Medulla oblongata (tissue), 1 donor: Measurements from ENCODE around the gene SETDB2.

ENCODE experiments used
- DNase-seq: peaks from one replicate; pipeline ENCODE4 v3.0.0-alpha.2; 2015; ENCODE audit errors: extremely low spot score

The SETDB2 gene, protein sequence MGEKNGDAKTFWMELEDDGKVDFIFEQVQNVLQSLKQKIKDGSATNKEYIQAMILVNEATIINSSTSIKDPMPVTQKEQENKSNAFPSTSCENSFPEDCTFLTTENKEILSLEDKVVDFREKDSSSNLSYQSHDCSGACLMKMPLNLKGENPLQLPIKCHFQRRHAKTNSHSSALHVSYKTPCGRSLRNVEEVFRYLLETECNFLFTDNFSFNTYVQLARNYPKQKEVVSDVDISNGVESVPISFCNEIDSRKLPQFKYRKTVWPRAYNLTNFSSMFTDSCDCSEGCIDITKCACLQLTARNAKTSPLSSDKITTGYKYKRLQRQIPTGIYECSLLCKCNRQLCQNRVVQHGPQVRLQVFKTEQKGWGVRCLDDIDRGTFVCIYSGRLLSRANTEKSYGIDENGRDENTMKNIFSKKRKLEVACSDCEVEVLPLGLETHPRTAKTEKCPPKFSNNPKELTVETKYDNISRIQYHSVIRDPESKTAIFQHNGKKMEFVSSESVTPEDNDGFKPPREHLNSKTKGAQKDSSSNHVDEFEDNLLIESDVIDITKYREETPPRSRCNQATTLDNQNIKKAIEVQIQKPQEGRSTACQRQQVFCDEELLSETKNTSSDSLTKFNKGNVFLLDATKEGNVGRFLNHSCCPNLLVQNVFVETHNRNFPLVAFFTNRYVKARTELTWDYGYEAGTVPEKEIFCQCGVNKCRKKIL

DNA sequence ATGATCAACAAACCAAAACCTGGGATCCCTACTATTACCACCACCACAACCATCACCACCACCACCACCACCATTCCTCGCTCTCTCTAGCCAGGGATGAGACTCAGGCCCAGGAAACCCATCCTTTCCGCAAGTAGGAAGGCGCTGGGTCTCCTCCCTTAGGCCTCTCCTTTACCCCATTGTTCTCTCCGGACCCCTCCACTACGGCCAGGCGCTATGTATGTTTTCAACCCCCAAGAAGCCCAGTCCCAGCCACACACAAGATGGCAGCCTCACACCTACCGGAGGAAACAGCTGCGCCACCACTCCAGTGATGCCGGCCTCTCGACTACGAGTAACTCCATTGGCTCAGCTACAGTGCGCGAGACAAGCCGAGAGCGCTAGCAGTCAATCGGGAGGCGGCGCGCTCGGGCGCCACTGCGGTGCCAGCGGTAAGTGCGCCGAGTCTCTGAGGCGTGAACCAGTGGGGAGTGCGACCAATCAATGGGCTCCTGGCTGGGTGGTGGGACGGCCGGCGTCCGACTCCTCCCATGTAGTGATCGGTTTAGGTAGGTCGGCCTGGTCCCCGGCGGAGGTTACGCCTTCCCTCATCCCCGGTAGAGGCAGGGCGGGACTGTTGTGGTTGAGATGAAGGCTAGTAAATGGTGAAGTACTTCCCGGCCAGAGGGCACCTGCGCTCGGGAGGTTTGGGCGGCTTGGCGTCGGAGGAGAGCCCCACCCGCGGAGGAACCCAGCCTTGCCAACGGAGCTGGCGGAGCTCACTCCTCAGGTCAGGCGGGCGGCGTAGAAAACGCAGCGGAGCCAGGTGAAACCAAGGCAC lies at the start of gene SETDB2, which contains the start of gene CAB39L:
SETDB2 (plus strand) TSS at position 571 of the 820 bp plus-strand sequence. CDS start 7,620 bp downstream, outside the sequence.
CAB39L (minus strand) TSS at position 361 of the 820 bp plus-strand sequence. CDS start 61,154 bp downstream, outside the sequence.
- DNase-seq: peak; percentile 99

DNA sequence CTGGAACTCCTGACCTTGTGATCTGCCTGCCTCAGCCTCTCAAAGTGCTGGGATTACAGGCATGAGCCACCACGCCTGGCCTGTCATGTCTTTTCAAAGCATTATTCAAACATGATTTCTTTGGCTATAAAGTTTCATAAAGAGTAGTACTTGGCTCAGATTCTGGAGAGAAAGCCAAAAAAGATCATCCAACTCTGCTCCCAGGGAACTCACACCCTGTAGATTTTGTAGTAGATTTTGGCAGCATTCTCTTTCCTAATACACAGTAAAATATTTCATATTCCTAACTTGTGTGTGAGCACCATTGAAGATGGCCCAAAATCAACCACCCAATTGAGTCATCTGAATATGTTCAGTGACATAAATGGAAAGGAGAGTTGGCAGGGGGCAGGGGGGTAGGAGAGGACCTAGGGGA lies 48.6 kb upstream of the SETDB2 start:
- no peak for DNase-seq

DNA sequence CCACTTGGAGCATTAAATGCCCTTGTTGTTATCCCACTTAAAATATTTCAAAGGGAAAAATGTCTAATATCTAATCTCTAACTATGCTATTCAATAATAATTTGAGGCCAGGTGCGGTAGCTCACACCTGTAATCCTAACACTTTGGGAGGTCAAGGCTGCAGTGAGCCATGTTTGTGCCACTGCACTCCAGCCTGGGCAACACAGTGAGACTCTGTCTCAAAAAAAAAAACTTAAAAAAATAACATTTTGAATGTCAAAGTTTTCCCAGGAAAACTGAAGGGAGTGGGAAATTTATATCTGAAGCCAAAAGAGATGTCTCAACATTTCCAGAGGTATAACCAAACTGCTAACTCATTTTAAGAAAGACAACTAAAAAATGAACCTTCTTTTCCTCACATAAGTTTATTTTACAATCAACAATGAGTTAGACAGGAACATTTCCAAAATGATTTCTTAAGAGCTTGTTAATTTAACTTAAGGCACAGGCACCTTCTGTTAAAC lies 48.1 kb upstream of the SETDB2 start:
- DNase-seq: no peak

DNA sequence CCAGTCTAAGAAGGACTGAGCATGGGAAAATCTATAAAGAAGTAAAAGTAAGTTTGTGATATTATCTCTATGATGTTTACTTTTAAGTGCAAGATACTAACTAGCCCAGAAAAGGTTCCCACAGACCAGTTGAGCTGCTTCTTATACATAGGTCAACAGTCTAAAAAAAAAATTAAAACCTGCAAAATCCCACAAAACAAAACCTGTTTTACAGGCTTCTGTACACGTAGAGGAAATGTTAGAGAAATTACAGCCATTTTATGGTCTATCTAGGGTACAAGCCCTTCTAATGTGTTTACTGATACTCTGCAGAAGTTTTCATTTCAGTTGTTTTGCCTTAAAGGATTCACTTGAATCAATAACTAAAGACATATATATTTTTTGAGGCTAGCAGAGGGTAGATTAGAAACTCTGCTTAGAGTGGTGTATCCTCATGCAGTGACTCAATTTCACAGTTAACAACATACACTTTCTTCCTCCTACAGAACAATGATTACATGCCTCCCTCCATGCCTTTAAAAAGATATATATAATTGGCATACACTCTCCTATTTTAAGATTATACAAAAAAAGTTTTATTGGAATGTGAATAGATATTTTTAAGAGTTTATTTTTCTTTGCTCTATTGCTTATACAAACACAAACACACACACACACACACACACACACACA lies 44.1 kb upstream of the SETDB2 start:
- DNase-seq: no peak

DNA sequence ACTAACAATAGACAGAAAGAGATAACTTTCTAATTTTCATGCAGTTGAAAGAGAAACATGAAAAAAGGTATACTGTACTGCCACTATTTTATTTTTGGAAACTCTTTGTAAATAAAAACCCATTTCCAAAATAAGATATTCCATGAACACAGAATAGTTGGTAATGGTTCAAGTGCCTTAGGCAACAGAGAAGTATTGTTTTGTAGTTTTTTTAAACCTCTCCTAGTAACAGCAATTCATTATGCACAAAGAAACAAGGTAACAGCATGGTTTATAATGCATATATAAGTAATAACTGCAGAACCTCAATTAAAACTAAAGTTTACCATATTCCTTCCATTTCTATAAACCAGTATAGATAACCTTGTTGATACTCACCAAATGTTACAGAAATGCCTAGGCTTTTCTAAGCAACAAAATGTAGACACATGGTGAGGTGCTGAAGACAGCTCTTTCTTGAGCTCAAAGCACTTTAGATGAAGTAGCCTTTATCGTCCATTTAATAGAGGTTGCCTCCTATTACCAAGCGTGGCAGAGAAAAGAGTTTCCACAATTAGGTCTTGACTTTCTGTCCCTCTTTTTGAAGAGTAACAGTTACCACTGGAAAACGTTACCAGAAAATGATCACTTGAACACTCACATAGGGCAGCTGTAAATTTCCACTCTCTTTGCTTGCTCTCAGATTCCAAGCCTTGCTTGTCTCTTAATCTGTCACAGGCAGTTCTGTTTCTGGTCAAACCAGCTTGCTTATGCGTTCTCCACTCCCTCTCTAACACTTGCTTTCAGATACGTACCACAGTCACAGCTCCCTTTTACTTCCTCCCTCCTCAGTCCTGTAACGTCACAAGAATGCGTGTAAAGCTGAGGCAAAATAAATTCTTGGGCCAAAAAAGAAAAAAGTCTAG lies 43.1 kb upstream of the SETDB2 start:
- DNase-seq: peak; percentile 86

DNA sequence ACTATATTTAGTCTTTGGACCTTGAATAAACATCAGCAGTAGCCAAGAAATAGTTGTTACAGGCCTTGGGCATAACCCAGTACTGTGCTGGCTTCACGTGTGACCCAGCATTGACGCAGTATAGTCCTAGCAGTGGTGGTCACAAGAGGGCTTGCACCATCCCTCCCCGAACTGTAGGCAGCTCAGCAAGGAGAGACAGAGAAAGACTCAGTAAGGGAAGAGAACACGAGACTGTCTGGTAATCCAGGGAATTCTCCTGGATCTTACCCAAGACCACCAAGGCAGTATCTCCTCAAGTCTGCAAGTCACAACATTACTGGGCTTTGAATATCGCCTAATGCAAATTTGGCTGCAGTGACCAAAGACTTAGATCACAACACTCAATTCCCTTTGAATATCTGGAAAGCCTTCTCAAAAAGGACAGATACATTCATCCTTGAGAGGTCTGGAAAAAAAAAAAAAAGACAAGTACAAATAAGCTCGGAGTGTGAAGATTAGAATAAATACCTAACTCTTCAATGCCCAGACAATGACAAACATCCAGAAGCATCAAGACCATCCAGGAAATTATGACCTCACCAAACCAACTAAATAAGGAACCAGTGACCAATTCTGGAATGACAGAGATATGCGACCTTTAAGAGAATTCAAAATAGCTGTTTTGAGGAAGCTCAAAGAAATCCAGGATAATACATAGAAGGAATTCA lies 39.9 kb upstream of the SETDB2 start:
- no peak for DNase-seq

DNA sequence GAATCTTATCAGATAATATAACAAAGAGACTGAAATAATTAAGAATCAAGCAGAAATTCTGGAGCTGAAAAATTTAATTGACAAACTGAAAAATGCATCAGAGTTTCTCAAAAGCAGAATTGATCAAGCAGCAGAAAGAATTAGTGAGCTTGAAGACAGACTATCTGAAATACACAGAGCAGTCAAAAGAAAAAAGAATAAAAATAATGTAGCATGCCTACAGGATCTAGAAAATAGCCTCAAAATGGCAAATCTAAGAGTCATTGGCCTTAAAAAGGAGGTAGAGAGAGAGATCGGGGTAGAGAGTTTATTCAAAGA lies 39.4 kb upstream of the SETDB2 start:
- no peak for DNase-seq

DNA sequence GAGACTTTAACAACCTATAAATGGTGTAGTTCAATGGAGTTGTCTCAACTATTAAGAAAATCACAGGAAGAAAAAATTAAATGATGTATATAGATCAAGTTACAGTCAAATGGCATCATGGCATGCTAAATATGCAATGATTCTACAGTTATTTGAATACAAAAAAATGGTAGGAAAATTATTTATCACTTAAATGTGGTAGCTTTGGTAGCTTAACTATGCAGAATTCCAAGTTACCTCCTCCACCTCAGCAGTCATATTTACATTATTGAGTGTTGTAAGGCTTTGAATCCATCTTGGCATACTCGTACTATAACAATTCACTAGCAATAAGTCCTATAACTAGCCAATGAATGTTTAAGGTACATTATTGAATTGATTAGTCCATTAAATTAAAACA lies 37.0 kb upstream of the SETDB2 start:
- DNase-seq: no peak

DNA sequence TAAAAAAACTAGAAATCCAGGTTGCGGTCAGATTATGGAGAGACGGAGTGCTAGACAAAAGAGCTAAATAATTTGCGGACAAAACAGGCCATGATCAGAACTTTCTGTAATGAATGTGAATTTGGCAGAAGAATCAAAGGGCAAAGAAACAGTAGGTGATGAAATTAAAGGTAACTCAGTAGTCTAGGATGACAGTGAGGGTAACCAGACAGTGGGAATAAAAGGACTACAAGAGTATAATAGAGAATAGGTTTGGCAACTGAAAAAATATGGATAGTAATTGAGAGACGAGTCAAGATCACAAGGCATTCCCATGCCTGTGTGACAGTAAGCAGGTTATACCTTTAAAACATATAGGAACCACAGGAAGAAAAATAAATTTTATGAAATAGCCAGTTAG lies 36.1 kb upstream of the SETDB2 start:
- no peak for DNase-seq

DNA sequence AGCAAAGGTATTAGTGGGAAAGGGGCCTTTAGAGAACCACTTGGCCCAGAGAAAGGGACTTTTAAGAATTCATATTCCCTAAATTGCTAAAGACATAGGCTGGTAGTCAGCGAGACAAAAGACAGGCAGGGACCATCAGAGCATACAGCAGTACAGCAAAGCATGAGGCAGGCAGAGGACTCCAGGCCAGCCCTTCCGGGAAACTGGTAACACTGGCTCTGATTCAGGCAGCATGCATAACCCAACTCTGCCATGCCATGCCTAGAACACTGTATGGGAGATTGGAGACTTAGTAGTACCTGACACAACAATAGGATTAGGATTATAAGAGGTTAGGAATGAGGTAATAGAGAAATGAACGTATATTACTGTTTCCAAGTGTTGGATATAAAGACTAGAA lies 35.1 kb upstream of the SETDB2 start:
- no peak for DNase-seq

DNA sequence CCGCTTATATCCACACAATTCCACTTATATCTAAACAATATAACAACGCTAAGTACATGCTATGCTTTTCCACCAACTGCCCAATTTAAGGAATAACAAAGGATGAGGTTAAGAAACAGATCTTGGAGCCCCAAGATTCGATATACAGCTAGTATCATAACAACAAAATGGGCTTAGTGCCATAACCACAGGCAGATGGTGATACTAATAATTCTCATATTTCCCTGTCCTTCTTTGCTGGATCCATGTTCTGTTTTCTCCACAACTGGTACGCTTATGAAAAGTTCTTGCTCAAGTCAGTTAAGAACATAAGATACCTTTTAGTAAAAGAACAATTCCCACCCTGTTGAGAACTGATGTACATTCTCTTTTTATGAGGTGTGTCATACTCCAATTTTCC lies 34.1 kb upstream of the SETDB2 start:
- DNase-seq: no peak

DNA sequence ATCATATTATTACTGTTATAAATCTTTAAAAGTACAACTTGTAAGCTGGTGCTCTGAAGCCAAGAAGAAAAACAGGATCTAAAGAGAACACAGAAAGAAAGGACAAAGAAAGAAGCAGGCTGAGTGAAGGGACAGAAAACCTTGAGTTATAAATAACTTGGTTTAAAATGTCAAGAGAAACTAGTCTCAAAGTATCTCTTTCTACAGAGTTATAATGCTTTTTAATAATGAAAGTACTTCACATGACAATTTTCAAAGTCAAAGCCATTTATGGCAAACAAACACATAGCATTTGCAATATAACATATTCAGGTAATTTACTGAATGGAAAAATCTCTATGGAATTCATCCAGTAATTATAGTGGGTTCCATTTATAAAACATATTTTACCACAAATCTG lies 33.6 kb upstream of the SETDB2 start:
- DNase-seq: no peak

DNA sequence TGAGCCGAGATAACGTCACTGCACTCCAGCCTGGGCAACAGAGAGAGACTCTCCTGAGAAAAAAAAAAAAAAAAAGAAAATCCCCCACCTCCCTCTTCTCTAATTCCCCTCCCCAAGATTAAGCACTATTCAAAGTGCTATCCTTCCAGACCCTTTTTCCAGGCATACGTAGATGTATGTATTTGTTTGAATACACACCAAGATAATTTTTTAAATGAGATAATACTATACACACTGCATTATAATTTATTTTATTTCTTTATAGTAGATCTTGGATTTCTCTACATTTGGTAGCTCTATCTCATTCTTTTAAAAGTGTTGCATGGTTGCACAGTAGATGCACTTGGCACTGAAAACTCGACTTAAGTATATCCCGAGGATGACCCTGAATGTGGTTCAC lies 32.7 kb upstream of the SETDB2 start:
- no peak for DNase-seq

DNA sequence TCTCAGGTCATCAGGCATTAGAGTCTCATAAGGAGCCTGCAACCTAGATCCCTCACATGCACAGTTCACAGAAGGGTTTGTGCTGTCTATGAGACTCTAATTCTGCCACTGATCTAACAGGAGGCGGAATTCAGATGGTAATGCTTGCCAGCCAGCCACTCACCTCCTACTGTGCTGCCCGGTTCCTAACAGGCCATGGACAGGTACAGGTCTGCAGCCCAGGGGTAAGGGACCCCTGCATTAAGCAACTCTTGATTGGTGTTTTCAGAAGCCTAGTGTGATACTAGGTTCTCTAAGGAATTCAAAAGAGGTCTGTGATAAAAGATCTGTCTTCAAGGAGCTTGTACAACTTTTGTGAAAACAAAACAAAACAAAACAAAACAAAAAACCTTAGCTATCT lies 31.3 kb upstream of the SETDB2 start:
- no peak for DNase-seq

DNA sequence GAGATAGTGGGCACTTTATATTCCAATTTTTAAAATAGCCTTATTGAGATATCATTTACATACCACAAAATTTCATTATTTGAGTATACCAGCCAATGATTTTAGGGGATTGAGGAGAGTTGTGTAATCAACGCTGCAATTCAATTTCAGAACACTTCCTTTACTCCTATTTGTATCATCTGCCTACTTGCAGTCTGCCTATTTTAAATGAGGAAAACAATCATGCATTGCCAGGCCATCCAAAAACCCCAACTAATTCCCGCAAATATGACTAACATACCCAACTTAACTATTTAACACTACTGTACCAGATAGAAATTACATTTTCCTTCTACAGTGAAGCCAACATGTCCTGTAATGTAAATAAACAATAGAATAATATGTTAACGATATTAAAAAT lies 26.9 kb upstream of the SETDB2 start:
- no peak for DNase-seq

DNA sequence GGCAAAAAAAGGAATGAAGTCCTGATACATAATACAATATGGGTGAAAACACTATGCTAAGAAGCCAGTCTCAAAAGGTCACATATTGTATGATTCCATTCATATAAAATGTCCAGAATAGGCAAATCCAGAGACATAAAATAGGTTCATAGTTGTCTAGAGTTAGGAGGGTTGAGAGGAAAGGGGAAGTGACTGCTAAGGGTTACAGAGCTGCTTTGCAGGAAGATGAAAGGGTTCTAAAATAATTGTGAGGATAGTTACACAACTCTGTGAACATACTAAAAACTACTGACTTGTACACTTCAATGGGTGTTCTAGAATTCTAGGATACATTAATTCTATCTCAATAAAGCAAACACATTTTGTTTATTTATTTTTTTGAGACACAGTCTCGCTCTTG lies 25.9 kb upstream of the SETDB2 start:
- no peak for DNase-seq

DNA sequence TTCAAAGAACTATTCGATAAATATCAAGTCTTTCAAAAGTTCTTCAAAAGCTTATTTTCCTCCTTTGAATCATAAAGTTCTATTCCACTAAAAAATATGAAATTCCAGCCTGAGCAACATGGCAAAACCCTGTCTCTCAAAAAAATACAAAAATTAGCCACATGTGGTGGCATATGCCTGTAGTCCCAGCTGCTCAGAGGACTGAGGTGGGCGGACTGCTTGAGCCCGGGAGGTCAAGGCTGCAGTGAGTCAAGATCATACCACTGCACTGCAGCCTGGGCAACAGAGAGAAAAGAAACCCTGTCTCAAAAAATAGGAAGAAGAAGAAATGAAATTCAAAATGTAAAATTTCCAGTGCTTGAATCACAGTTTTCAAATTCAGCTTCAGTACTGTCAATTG lies 24.8 kb upstream of the SETDB2 start:
- DNase-seq: no peak

DNA sequence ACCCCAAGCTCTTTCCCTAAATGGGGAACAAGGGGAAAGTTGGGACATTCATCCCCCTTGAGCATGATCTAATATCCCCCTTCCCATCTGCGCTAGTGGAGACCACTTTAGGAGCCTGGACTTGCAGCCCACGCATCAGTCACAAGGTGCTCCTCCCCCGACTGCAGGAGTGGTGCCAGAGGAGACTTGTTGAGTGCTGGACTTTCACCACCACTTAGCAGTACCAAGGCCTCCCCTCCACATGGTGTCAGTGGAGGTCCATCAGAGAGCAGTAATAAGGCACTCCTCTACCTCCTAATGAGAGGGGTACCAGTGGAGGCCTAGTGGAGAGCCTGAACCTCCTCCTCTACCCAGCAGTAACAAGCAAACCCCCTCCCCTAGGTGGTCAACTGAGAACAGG lies 22.7 kb upstream of the SETDB2 start:
- DNase-seq: no peak

DNA sequence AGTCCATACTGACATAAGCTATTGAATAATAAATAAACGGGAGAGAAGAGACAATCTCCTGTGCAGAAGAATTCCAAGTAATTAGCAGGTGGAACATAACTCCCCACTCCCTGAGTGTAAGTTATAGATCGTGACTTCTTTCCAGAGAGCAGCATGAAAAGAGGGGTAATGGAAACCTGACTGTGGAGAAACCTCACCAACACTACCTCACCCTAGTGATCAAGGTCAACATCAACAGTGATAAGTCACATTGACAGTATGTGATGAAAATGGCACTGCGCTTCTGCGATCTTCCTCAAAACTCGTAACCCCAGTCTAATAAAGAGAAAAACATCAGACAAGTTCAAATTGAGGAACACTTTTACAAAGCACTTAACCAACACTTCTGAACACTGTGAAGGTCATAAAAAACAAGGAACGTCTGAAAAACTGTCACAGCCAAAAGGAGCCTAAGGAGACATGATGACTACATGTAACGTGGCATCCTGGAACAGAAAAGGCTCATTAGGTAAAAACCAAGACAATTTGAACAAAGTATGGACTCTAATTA lies 20.0 kb upstream of the SETDB2 start:
- no peak for DNase-seq
